Measurements from ENCODE around the gene CBLB.
A peak's percentile ranks its signal among the peaks of the same experiment; 100 is the strongest.

Gene CBLB

GRCh38 chr3:105676621-105677300 is 192.1 kb downstream of the CBLB start:
- DNase-seq: no peak

- no peak for DNase-seq
These were observed 194.3 kb downstream of the CBLB start for GRCh38 chr3:105674437-105675065.

GRCh38 chr3:105672996-105673395 is 195.8 kb downstream of the CBLB start:
- no peak for DNase-seq

- DNase-seq: no peak
These were observed 206.5 kb downstream of the CBLB start for GRCh38 chr3:105662306-105662705.

- no peak for DNase-seq
These were observed 207.4 kb downstream of the CBLB start for GRCh38 chr3:105661461-105661860.

- DNase-seq: no peak
These were observed 211.9 kb downstream of the CBLB start for GRCh38 chr3:105656651-105657504.

GRCh38 chr3:105653868-105654267 is 214.9 kb downstream of the CBLB start:
- DNase-seq: no peak

GRCh38 chr3:105653166-105653565 is 215.6 kb downstream of the CBLB start:
- no peak for DNase-seq

- DNase-seq: no peak
These were observed 219.3 kb downstream of the CBLB start for GRCh38 chr3:105649480-105649879.

GRCh38 chr3:105647047-105647446 is 221.8 kb downstream of the CBLB start:
- peak; percentile 2 for DNase-seq

GRCh38 chr3:105639131-105639530 is 229.7 kb downstream of the CBLB start:
- DNase-seq: no peak

- no peak for DNase-seq
These were observed 234.1 kb downstream of the CBLB start for GRCh38 chr3:105634708-105635107.

GRCh38 chr3:105629718-105630117 is 239.1 kb downstream of the CBLB start:
- DNase-seq: no peak

- no peak for DNase-seq
These were observed 242.1 kb downstream of the CBLB start for GRCh38 chr3:105626739-105627138.

GRCh38 chr3:105622169-105622568 is 246.6 kb downstream of the CBLB start:
- DNase-seq: no peak

GRCh38 chr3:105620236-105620635 is 248.6 kb downstream of the CBLB start:
- DNase-seq: no peak

- DNase-seq: no peak
These were observed 249.2 kb downstream of the CBLB start for GRCh38 chr3:105619651-105620050.

GRCh38 chr3:105618556-105618955 is 250.3 kb downstream of the CBLB start:
- no peak for DNase-seq

GRCh38 chr3:105616374-105617121 is 252.3 kb downstream of the CBLB start:
- DNase-seq: no peak

- no peak for DNase-seq
These were observed 253.0 kb downstream of the CBLB start for GRCh38 chr3:105615814-105616213.

GRCh38 chr3:105614288-105615030 is 254.4 kb downstream of the CBLB start:
- DNase-seq: no peak

GRCh38 chr3:105613120-105613519 is 255.7 kb downstream of the CBLB start:
- no peak for DNase-seq
